ENCODE results near the gene SREBF1. TPM values are rescaled to one million over a fixed set of nuclear protein-coding genes. Genes with fewer than 3 reads are reported as not detected.

SREBF1 gene
- total and polyA plus RNA-seq, 2 of the 4 experiments (the other 2 are of a cell fraction), result 3.4 to 20.4 TPM

- no peak for TF ChIP-seq CTCF (conservative IDR thresholded peaks at IDR 0.05; ENCODE audit: low read depth, low read length)
Measured at GRCh38 chr17:17835415-17836249, 1.2 kb downstream of the SREBF1 start (continued).

- H3K4ac ChIP-seq (ENCODE audit: low read depth, low read length), result peak overlapping the region; percentile 92
- peaks cover 48% of the 10 kb centered on the region for H4K20me1 ChIP-seq (ENCODE audit: insufficient read depth, low read length)
- in situ Hi-C loops (cut with MboI; ENCODE audit: low sequenced_read_pairs), result no loop called here
- peak overlapping the region; percentile 33; the same call in 1 of the 2 replicates for H4K5ac ChIP-seq (ENCODE audit: low read depth, low read length)
- peaks cover 12% of the 10 kb centered on the region; the same call in 1 of the 2 replicates for H3K36me3 ChIP-seq (ENCODE audit: control insufficient read depth, insufficient read depth, low read length)
- no peak for ATAC-seq (ENCODE audit: low read depth)
- peak overlapping the region; percentile 94 for H2AK5ac ChIP-seq (ENCODE audit: low read depth, low read length)
- H2BK15ac ChIP-seq (ENCODE audit: low read depth, low read length), result no peak overlapping the region
- peaks cover 23 to 82% of the 10 kb centered on the region in 2 experiments for H3K79me1 ChIP-seq (ENCODE audit: low read depth in 1 of 2, low read length in 2 of 2)
- no peak overlapping the region for H3K9ac ChIP-seq (ENCODE audit: low read depth, low read length)
- H3K18ac ChIP-seq (ENCODE audit: low read depth, low read length), result no peak overlapping the region
- WGBS, 2 experiments (ENCODE audit: extremely low coverage in 2 of 2, insufficient read length in 1 of 2), result 80% methylated on average over 1 of the region's 4 CpGs; no CpG with 5 or more reads in 1 of the 2 experiments
- H2AFZ ChIP-seq (replicated peaks; ENCODE audit: low read length, poor library complexity), result no peak overlapping the region
- no peak overlapping the region for H2BK20ac ChIP-seq (ENCODE audit: low read depth, low read length)
- no peak overlapping the region for H3K4me3 ChIP-seq (ENCODE audit: insufficient read depth, low read depth, low read length)
- H2BK5ac ChIP-seq (ENCODE audit: low read depth, low read length, poor library complexity, severe bottlenecking), result no peak overlapping the region
- peak overlapping the region; percentile 97 for H2AK9ac ChIP-seq (replicated peaks; ENCODE audit: low read depth, low read length, poor library complexity)
- H3K4me2 ChIP-seq (ENCODE audit: low read depth, low read length), result peak overlapping the region; percentile 92; the same call in 1 of the 2 replicates
- intact Hi-C loops (cut with micrococcal nuclease), result no loop called here
- peak overlapping the region; percentile 83; the same call in 1 of the 2 replicates for H3K23ac ChIP-seq (ENCODE audit: low read depth, low read length)
- no peak overlapping the region for H3K56ac ChIP-seq (ENCODE audit: extremely low read depth, insufficient read depth, low read length)
- peaks cover 25% of the 10 kb centered on the region for H3K9me1 ChIP-seq (ENCODE audit: insufficient read depth, low read length)
- H3K27me3 ChIP-seq (ENCODE audit: control insufficient read depth, insufficient read depth, low read length), result no peaks in the 10 kb centered on the region
- peak overlapping the region; percentile 54; the same call in 1 of the 2 replicates for H3K27ac ChIP-seq (ENCODE audit: insufficient read depth, low read length)
- ChIA-PET CTCF (no interaction called here), POLR2A (ENCODE audit: unreplicated experiment) (no interaction called here)
- dilution Hi-C loops (cut with HindIII; ENCODE audit: low sequenced_read_pairs, unreplicated experiment), result no loop called here
- H4K8ac ChIP-seq (ENCODE audit: low read depth in 2 of 2, low read length in 2 of 2), result peak overlapping the region in 1 of 2 experiments; percentile 65; a peak in 2 of 4 replicates
- no peaks in the 10 kb centered on the region for H3K9me3 ChIP-seq (ENCODE audit: control insufficient read depth, insufficient read depth, low read length)
- H2BK120ac ChIP-seq (ENCODE audit: low read depth, low read length), result no peak overlapping the region
- BruUV-seq (replicated peaks), result no TSS peak
- H3K14ac ChIP-seq (replicated peaks; ENCODE audit: low read depth, low read length), result no peak overlapping the region; the same call in 1 of the 2 replicates
- peaks cover 43% of the 10 kb centered on the region for H3K4me1 ChIP-seq (ENCODE audit: control insufficient read depth, insufficient read depth, low read length)
- peak overlapping the region; percentile 39 for H4K91ac ChIP-seq (ENCODE audit: insufficient read depth, low read depth, low read length)
- no peak for DNase-seq
- no peak for TF ChIP-seq CTCF (conservative IDR thresholded peaks at IDR 0.05; ENCODE audit: low read depth, low read length)
- TF ChIP-seq CEBPB (IDR thresholded peaks at IDR 0.05; ENCODE audit: low read depth, low read length), result no peak
- TF ChIP-seq ELK1 (IDR thresholded peaks at IDR 0.05; ENCODE audit: borderline replicate concordance, low read depth, low read length), result no peak
- no peak for TF ChIP-seq BHLHE40 (IDR thresholded peaks at IDR 0.05; ENCODE audit: low read depth, low read length)
- no peak for TF ChIP-seq CHD1 (IDR thresholded peaks at IDR 0.05; ENCODE audit: low read depth, low read length)
- TF ChIP-seq RCOR1 (IDR thresholded peaks at IDR 0.05; ENCODE audit: insufficient replicate concordance, low read length), result no peak
- TF ChIP-seq RFX5 (IDR thresholded peaks at IDR 0.05; ENCODE audit: low read depth, low read length), result no peak
- TF ChIP-seq MAFK (IDR thresholded peaks at IDR 0.05; ENCODE audit: low read depth, low read length), result no peak
- no peak for TF ChIP-seq MAZ (IDR thresholded peaks at IDR 0.05; ENCODE audit: borderline replicate concordance, low read depth, low read length)
Measured at GRCh38 chr17:17834974-17835373, 1.8 kb downstream of the SREBF1 start.

Data from IMR-90 (cell line).